IMR-90 (cell line): ENCODE data around the gene ADGRA1. TPM values are rescaled to one million over a fixed set of nuclear protein-coding genes. Genes with fewer than 3 reads are reported as not detected.
"Not testable (repeated sequence)": the region's sequence is repeated elsewhere in the genome, so short reads cannot be mapped to it uniquely, and the experiment has no call there.

Source experiments
- ATAC-seq: fragments of 200-7000 bp; cut with Tn5 transposase; 2 replicates; pipeline ENCODE4 v1.9.1; 2020; ENCODE audit warnings: low read depth, mild to moderate bottlenecking, moderate library complexity
- BruUV-seq: library from RNA; stranded (reverse); fragments of 400-500 nt; replicated peaks from 2 replicates; lab custom pipeline; 2021; lab: Mats Ljungman, UMichigan
- CTCF ChIA-PET: fragments of 300-600 bp; formaldehyde crosslinking; extraction: SDS; loops from one replicate; lab custom pipeline; 2021; ENCODE audit warnings: antibody characterized with exemption; lab: Yijun Ruan, JAX
- POLR2A ChIA-PET: fragments of 300-600 bp; sonication (Branson Sonifier 250); formaldehyde crosslinking; loops from one replicate; lab custom pipeline; 2022; ENCODE audit warnings: antibody characterized with exemption; ENCODE audit not compliant: unreplicated experiment; lab: Charles Lee
- DNase-seq: peaks from one replicate; pipeline ENCODE4 v3.0.0; 2013
- H2AFZ ChIP-seq: replicated peaks from 2 replicates; pipeline ENCODE3; 2013; ENCODE audit warnings: low read length, mild to moderate bottlenecking; ENCODE audit not compliant: poor library complexity
- H2AK5ac ChIP-seq: 2 replicates; pipeline ENCODE4 v1.6.1; 2013; ENCODE audit warnings: low read depth, low read length, inconsistent platforms
- H2AK9ac ChIP-seq: replicated peaks from 2 replicates; pipeline ENCODE3; 2013; ENCODE audit warnings: mild to moderate bottlenecking, low read depth, low read length, moderate library complexity; ENCODE audit not compliant: poor library complexity
- H2BK120ac ChIP-seq: 2 replicates; pipeline ENCODE4 v1.6.1; 2013; ENCODE audit warnings: low read depth, low read length, inconsistent platforms
- H2BK15ac ChIP-seq: 3 replicates; pipeline ENCODE4 v1.6.1; 2013; ENCODE audit warnings: low read depth, low read length, inconsistent platforms
- H2BK20ac ChIP-seq: 2 replicates; pipeline ENCODE4 v1.6.1; 2013; ENCODE audit warnings: low read depth, mild to moderate bottlenecking, inconsistent platforms, low read length, moderate library complexity
- H2BK5ac ChIP-seq: 2 replicates; pipeline ENCODE4 v1.6.1; 2013; ENCODE audit warnings: mild to moderate bottlenecking, low read depth, low read length, inconsistent platforms; ENCODE audit not compliant: poor library complexity, severe bottlenecking
- H3K14ac ChIP-seq: replicated peaks from 2 replicates; pipeline ENCODE4 v1.6.1; 2013; ENCODE audit warnings: low read depth, low read length, inconsistent platforms
- H3K18ac ChIP-seq: 2 replicates; pipeline ENCODE4 v1.6.1; 2013; ENCODE audit warnings: low read depth, low read length, control low read depth
- H3K23ac ChIP-seq: 2 replicates; pipeline ENCODE4 v1.6.1; 2013; ENCODE audit warnings: low read depth, low read length, inconsistent platforms
- H3K27ac ChIP-seq: 2 replicates; pipeline ENCODE4 v1.5.1; 2013; ENCODE audit warnings: mild to moderate bottlenecking, control low read depth, low read length; ENCODE audit not compliant: insufficient read depth
- H3K27me3 ChIP-seq: 2 replicates; pipeline ENCODE4 v1.6.1; 2013; ENCODE audit warnings: low read length; ENCODE audit not compliant: control insufficient read depth, insufficient read depth
- H3K36me3 ChIP-seq: 2 replicates; pipeline ENCODE4 v1.6.1; 2013; ENCODE audit warnings: low read length, mixed read lengths; ENCODE audit not compliant: control insufficient read depth, insufficient read depth
- H3K4ac ChIP-seq: 2 replicates; pipeline ENCODE4 v1.6.1; 2013; ENCODE audit warnings: low read depth, low read length, inconsistent platforms
- H3K4me1 ChIP-seq: 2 replicates; pipeline ENCODE4 v1.6.1; 2013; ENCODE audit warnings: low read length, mixed read lengths; ENCODE audit not compliant: control insufficient read depth, insufficient read depth
- H3K4me2 ChIP-seq: 2 replicates; pipeline ENCODE4 v1.6.1; 2013; ENCODE audit warnings: low read depth, mild to moderate bottlenecking, control low read depth, low read length, moderate library complexity
- H3K4me3 ChIP-seq: 2 replicates; pipeline ENCODE4 v1.5.1; 2013; ENCODE audit warnings: low read depth, mild to moderate bottlenecking, control low read depth, low read length, moderate library complexity; ENCODE audit not compliant: insufficient read depth
- H3K56ac ChIP-seq: 2 replicates; pipeline ENCODE4 v1.6.1; 2013; ENCODE audit warnings: low read length, inconsistent platforms; ENCODE audit not compliant: insufficient read depth; ENCODE audit errors: extremely low read depth
- H3K79me1 ChIP-seq, 2 experiments: 2 replicates each; pipeline ENCODE4 v1.6.1; 2013; ENCODE audit warnings: low read length in 2 of 2, inconsistent platforms in 1 of 2, low read depth in 1 of 2
- H3K9ac ChIP-seq: 2 replicates; pipeline ENCODE4 v1.6.1; 2013; ENCODE audit warnings: low read depth, low read length, control low read depth
- H3K9me1 ChIP-seq: 2 replicates; pipeline ENCODE4 v1.6.1; 2013; ENCODE audit warnings: low read length, inconsistent platforms; ENCODE audit not compliant: insufficient read depth
- H3K9me3 ChIP-seq: 2 replicates; pipeline ENCODE4 v1.6.1; 2013; ENCODE audit warnings: low read length; ENCODE audit not compliant: control insufficient read depth, insufficient read depth
- H4K20me1 ChIP-seq: 2 replicates; pipeline ENCODE4 v1.6.1; 2013; ENCODE audit warnings: low read length, inconsistent platforms; ENCODE audit not compliant: insufficient read depth
- H4K5ac ChIP-seq: 2 replicates; pipeline ENCODE4 v1.6.1; 2013; ENCODE audit warnings: mild to moderate bottlenecking, low read depth, low read length, control low read depth
- H4K8ac ChIP-seq, 2 experiments: 2 replicates each; pipeline ENCODE4 v1.6.1; 2013; ENCODE audit warnings: low read depth in 2 of 2, low read length in 2 of 2, control low read depth in 1 of 2, inconsistent platforms in 1 of 2
- H4K91ac ChIP-seq: 2 replicates; pipeline ENCODE4 v1.6.1; 2013; ENCODE audit warnings: low read depth, low read length, inconsistent platforms; ENCODE audit not compliant: insufficient read depth
- WGBS, 2 experiments: methylation state at CpG; one replicate each; pipeline versions ENCODE4 v1.1.5 to v1.1.7; 2013; ENCODE audit warnings: missing lambda C conversion rate in 2 of 2; ENCODE audit not compliant: insufficient read length in 1 of 2; ENCODE audit errors: extremely low coverage in 2 of 2; 5-methylcytosine and 5-hydroxymethylcytosine counted together
- dilution Hi-C: fragments of 300-500 bp; cut with HindIII; formaldehyde crosslinking; loops from one replicate; pipeline ENCODE4 v1.14.3; 2018; ENCODE audit warnings: low sequenced_read_pairs; ENCODE audit not compliant: unreplicated experiment
- in situ Hi-C: fragments of 300-500 bp; cut with MboI; formaldehyde crosslinking; loops from 3 replicates; pipeline ENCODE4 v1.14.3; 2019; ENCODE audit warnings: low sequenced_read_pairs, inconsistent platforms, mixed read lengths
- intact Hi-C: fragments of 100-400 bp; cut with micrococcal nuclease; formaldehyde crosslinking; loops from 2 replicates; pipeline ENCODE4 v1.10.0; 2022
- polyA plus RNA-seq, 3 experiments: library from polyadenylated mRNA; depleted of rRNA; stranded (reverse); fragments of >200 nt; gene quantifications; 2 replicates each; pipeline ENCODE4 v1.2.3, GENCODE V29; 2012; ENCODE audit warnings: low replicate concordance in 1 of 3
- total RNA-seq: library from RNA; depleted of rRNA; stranded (reverse); fragments of >200 nt; gene quantifications from 2 replicates; pipeline ENCODE4 v1.2.3, GENCODE V29; 2012

ADGRA1 gene
- total and polyA plus RNA-seq, 2 of the 4 experiments (the other 2 are of a cell fraction) = not detected

GRCh38 chr10:133111640-133112039 is 23.9 kb downstream of the ADGRA1 start:
- H2BK120ac ChIP-seq, H2BK15ac ChIP-seq, H2AK9ac ChIP-seq, H3K79me1 ChIP-seq, H3K4ac ChIP-seq, H4K20me1 ChIP-seq, H2BK5ac ChIP-seq, H3K27ac ChIP-seq, H2BK20ac ChIP-seq, H3K9me1 ChIP-seq, H2AFZ ChIP-seq, H3K18ac ChIP-seq, BruUV-seq, H3K4me3 ChIP-seq, H3K36me3 ChIP-seq, H3K4me1 ChIP-seq, CTCF ChIA-PET, in situ Hi-C loops, H4K91ac ChIP-seq, H3K23ac ChIP-seq, H4K5ac ChIP-seq, POLR2A ChIA-PET, H3K27me3 ChIP-seq, H3K4me2 ChIP-seq, H3K56ac ChIP-seq, ATAC-seq, H4K8ac ChIP-seq, H3K14ac ChIP-seq, H3K9ac ChIP-seq, DNase-seq, H2AK5ac ChIP-seq, dilution Hi-C loops, intact Hi-C loops: not testable (repeated sequence)
- peaks cover 15% of the 10 kb centered on the region for H3K9me3 ChIP-seq
- 42% methylated on average over 3 of the region's 7 CpGs; no CpG with 5 or more reads in 1 of the 2 experiments for WGBS, 2 experiments
